K562 (cell line): ENCODE measurements around the gene TRPM8. TPM values are rescaled to one million over a fixed set of nuclear protein-coding genes. Genes with fewer than 3 reads are reported as not detected.

Source experiments
- ATAC-seq: fragments of 200-7000 bp; cut with Tn5 transposase; 3 replicates; pipeline ENCODE4 v1.9.1; 2020; ENCODE audit warnings: moderate library complexity
- BruUV-seq: library from RNA; stranded (reverse); fragments of 400-500 nt; replicated peaks from 2 replicates; lab custom pipeline; 2021; lab: Mats Ljungman, UMichigan
- CTCF ChIA-PET: fragments of 300-600 bp; formaldehyde crosslinking; extraction: SDS; loops from one replicate; lab custom pipeline; 2021; ENCODE audit warnings: low intra/inter-chr PET ratio; lab: Yijun Ruan, JAX
- POLR2A ChIA-PET: fragments of 300-600, 350-650 bp; sonication (Branson Sonifier 250); formaldehyde crosslinking; extraction: SDS; loops from one replicate; lab custom pipeline; 2021; ENCODE audit warnings: antibody characterized with exemption, inconsistent platforms; lab: Yijun Ruan, JAX
- DNase-seq, 4 experiments: peaks; one replicate each; pipeline versions ENCODE4 v3.0.0 to v3.0.0-alpha.2; 2011 to 2018; ENCODE audit warnings: low spot score in 3 of 4, mixed read lengths in 3 of 4; ENCODE audit errors: extremely low read depth in 1 of 4
- FAIRE-seq: peaks from 2 replicates; lab custom pipeline; 2011; peaks lifted over from hg19 to GRCh38; lab: Jason Lieb, UNC
- H2AFZ ChIP-seq: 2 replicates; pipeline ENCODE4 v1.6.0; 2011; ENCODE audit warnings: low read depth, low read length, control low read depth, inconsistent platforms
- H3K27ac ChIP-seq: fragments of 200-600 bp; 3 replicates; pipeline ENCODE4 v1.8.0; 2011; ENCODE audit warnings: low read depth, mild to moderate bottlenecking, control low read depth, inconsistent platforms, low read length, moderate library complexity, mixed read lengths; ENCODE audit errors: extremely low read depth
- H3K27me3 ChIP-seq, 2 experiments: fragments of 300-600 bp in 1 of 2; 2 replicates in 1 of 2; 3 replicates in 1 of 2; pipeline versions ENCODE4 v1.6.0 to v1.8.0; 2011; ENCODE audit warnings: inconsistent platforms in 2 of 2, low read length in 2 of 2, mild to moderate bottlenecking in 1 of 2, mixed read lengths in 1 of 2, moderate library complexity in 1 of 2; ENCODE audit not compliant: control insufficient read depth in 2 of 2, insufficient read depth in 2 of 2
- H3K36me3 ChIP-seq: fragments of 300-600 bp; 3 replicates; pipeline ENCODE4 v1.8.0; 2011; ENCODE audit warnings: mild to moderate bottlenecking, low read length, inconsistent platforms; ENCODE audit not compliant: control insufficient read depth, insufficient read depth
- H3K4me1 ChIP-seq, 2 experiments: fragments of 200-600 bp in 1 of 2; replicated peaks in 1 of 2; 2 replicates in 1 of 2; 3 replicates in 1 of 2; pipeline versions ENCODE4 v1.5.1 to v1.8.0; 2011; ENCODE audit warnings: inconsistent platforms in 2 of 2, low read length in 2 of 2, mild to moderate bottlenecking in 1 of 2, mixed read lengths in 1 of 2, moderate library complexity in 1 of 2; ENCODE audit not compliant: control insufficient read depth in 2 of 2, insufficient read depth in 2 of 2
- H3K4me2 ChIP-seq: 2 replicates; pipeline ENCODE4 v1.6.1; 2011; ENCODE audit warnings: low read length, control low read depth, inconsistent platforms, mixed read lengths; ENCODE audit not compliant: insufficient read depth
- H3K4me3 ChIP-seq: fragments of 200-600 bp; sonication (generic), shearing (Covaris generic); 2 replicates; pipeline ENCODE4 v1.5.1; 2016; ENCODE audit warnings: control low read depth, inconsistent platforms
- H3K79me2 ChIP-seq: fragments of 200-600 bp; 3 replicates; pipeline ENCODE4 v1.8.0; 2011; ENCODE audit warnings: low read length, inconsistent platforms; ENCODE audit not compliant: control insufficient read depth, insufficient read depth
- H3K9ac ChIP-seq, 2 experiments: 2 replicates each; pipeline versions ENCODE4 v1.6.0 to v1.6.1; 2011; ENCODE audit warnings: low read depth in 2 of 2, low read length in 2 of 2, control low read depth in 1 of 2, inconsistent platforms in 1 of 2, mild to moderate bottlenecking in 1 of 2, mixed read lengths in 1 of 2; ENCODE audit not compliant: insufficient read depth in 1 of 2
- H3K9me1 ChIP-seq: one replicate; pipeline ENCODE4 v1.6.0; 2011; ENCODE audit warnings: inconsistent platforms, mild to moderate bottlenecking, low read length, moderate library complexity; ENCODE audit not compliant: control insufficient read depth, insufficient read depth
- H3K9me3 ChIP-seq: replicated peaks from 2 replicates; pipeline ENCODE4 v1.5.1; 2011; ENCODE audit warnings: low read depth, low read length, inconsistent platforms; ENCODE audit not compliant: control insufficient read depth, insufficient read depth
- H4K20me1 ChIP-seq: replicated peaks from 2 replicates; pipeline ENCODE4 v1.6.1; 2011; ENCODE audit warnings: low read length, inconsistent platforms, mixed read lengths; ENCODE audit not compliant: control insufficient read depth, insufficient read depth
- CAMTA2 ChIP-seq: fragments of 250-450 bp; sonication (Bioruptor Pico); conservative IDR thresholded peaks from 2 replicates; pipeline ENCODE4 v1.5.1; 2022
- EZH2 ChIP-seq: IDR thresholded peaks from 2 replicates; pipeline ENCODE4 v1.6.1; 2012; ENCODE audit warnings: low read depth, mild to moderate bottlenecking, inconsistent platforms, low read length, borderline replicate concordance
- GATAD2B ChIP-seq: fragments of 450-650 bp; IDR thresholded peaks from 2 replicates; pipeline ENCODE4 v1.6.1; 2017; ENCODE audit warnings: mild to moderate bottlenecking, borderline replicate concordance
- HBP1 ChIP-seq: fragments of 450-650 bp; formaldehyde crosslinking; IDR thresholded peaks from 2 replicates; pipeline ENCODE4 v1.4.0; 2022; ENCODE audit warnings: missing genetic modification characterization
- HNRNPLL ChIP-seq: fragments of 200-400 bp; formaldehyde crosslinking; IDR thresholded peaks from 2 replicates; pipeline ENCODE4 v1.6.1; 2017; ENCODE audit warnings: low read length, low read depth, mild to moderate bottlenecking; ENCODE audit not compliant: poor library complexity, severe bottlenecking
- IRF9 ChIP-seq: fragments of 450-650 bp; IDR thresholded peaks from 2 replicates; pipeline ENCODE4 v1.6.1; 2016; ENCODE audit warnings: missing biosample characterization, missing genetic modification characterization
- MXI1 ChIP-seq: IDR thresholded peaks from 2 replicates; pipeline ENCODE4 v1.6.1; 2011; ENCODE audit warnings: low read depth, mild to moderate bottlenecking, improper control_type of control experiment, low read length
- RB1 ChIP-seq: fragments of 450-650 bp; IDR thresholded peaks from 2 replicates; pipeline ENCODE4 v1.6.1; 2017; ENCODE audit warnings: low read depth, mild to moderate bottlenecking
- RNF2 ChIP-seq: sonication (generic); IDR thresholded peaks from 2 replicates; pipeline ENCODE4 v1.6.1; 2016
- TCF7L2 ChIP-seq: fragments of 150-350 bp; IDR thresholded peaks from 2 replicates; pipeline ENCODE4 v1.6.1; 2016; ENCODE audit warnings: low read depth, mild to moderate bottlenecking, low read length, moderate library complexity
- TFAP4 ChIP-seq: sonication (generic); formaldehyde crosslinking; IDR thresholded peaks from 2 replicates; pipeline ENCODE4 v1.8.0; 2022; ENCODE audit warnings: missing genetic modification reagents, mild to moderate bottlenecking, moderate library complexity, borderline replicate concordance
- YY1 ChIP-seq, 3 experiments: IDR thresholded peaks; 2 replicates each; pipeline ENCODE4 v1.6.1; 2011; ENCODE audit warnings: low read length in 2 of 3, mild to moderate bottlenecking in 2 of 3, moderate library complexity in 2 of 3, borderline replicate concordance in 1 of 3, control low read depth in 1 of 3, low read depth in 1 of 3; ENCODE audit not compliant: insufficient read depth in 3 of 3, insufficient replicate concordance in 2 of 3, control insufficient read depth in 1 of 3, insufficient read length in 1 of 3; ENCODE audit errors: extremely low read depth in 1 of 3
- ZBTB7A ChIP-seq: IDR thresholded peaks from 2 replicates; pipeline ENCODE4 v1.6.1; 2011; ENCODE audit warnings: low read depth, mild to moderate bottlenecking, low read length, moderate library complexity, borderline replicate concordance; ENCODE audit not compliant: control insufficient read depth
- ZNF146 ChIP-seq: IDR thresholded peaks from one replicate; pipeline ENCODE4 v1.6.1; 2018; ENCODE audit warnings: missing compliant biosample characterization; ENCODE audit not compliant: unreplicated experiment
- ZNF165 ChIP-seq: fragments of 250-450 bp; sonication (Bioruptor Pico); IDR thresholded peaks from 2 replicates; pipeline ENCODE4 v1.4.0; 2020; ENCODE audit warnings: borderline replicate concordance
- ZNF507 ChIP-seq: conservative IDR thresholded peaks from 2 replicates; pipeline ENCODE4 v1.6.1; 2017; ENCODE audit warnings: missing genetic modification characterization, missing compliant biosample characterization
- ZNF717 ChIP-seq: fragments of 250-450 bp; sonication (Bioruptor Pico); IDR thresholded peaks from 2 replicates; pipeline ENCODE4 v1.5.0; 2021
- ZNF766 ChIP-seq: fragments of 200-800 bp; sonication (Bioruptor generic); conservative IDR thresholded peaks from 2 replicates; pipeline ENCODE4 v1.6.1; 2016; ENCODE audit warnings: missing genetic modification characterization, missing compliant biosample characterization
- WGBS: fragments of 100-300 bp; shearing (Covaris generic); methylation state at CpG from one replicate; pipeline ENCODE4 v1.1.6; 2016; ENCODE audit warnings: low coverage, mixed read lengths; ENCODE audit not compliant: insufficient coverage; ENCODE audit errors: missing lambda C conversion rate; 5-methylcytosine and 5-hydroxymethylcytosine counted together
- in situ Hi-C: fragments of 300-500 bp; cut with MboI; formaldehyde crosslinking; loops from 4 replicates; pipeline ENCODE4 v1.15.0; 2018; ENCODE audit warnings: inconsistent platforms, mixed read lengths
- intact Hi-C: fragments of 100-400 bp; cut with micrococcal nuclease; formaldehyde crosslinking; loops from 2 replicates; pipeline ENCODE4 v1.14.2; 2022
- polyA plus RNA-seq, 8 experiments: library from polyadenylated mRNA; depleted of rRNA in 4 of 8; stranded (reverse) in 5 of 8; unstranded in 3 of 8; fragments of >200 nt; fragmentation: Nextera tagmentation in 2 of 8; fragmentation: Illumina TruSeq in 1 of 8; extraction: Ambion mirVana in 2 of 8; extraction: Trizol in 1 of 8; gene quantifications; 2 replicates each; pipeline versions ENCODE4 v1.2.1 to v1.2.3, GENCODE V29; 2011 to 2014; ENCODE audit warnings: inconsistent platforms in 1 of 8, missing spikeins in 1 of 8
- total RNA-seq, 7 experiments: library from RNA; depleted of rRNA in 6 of 7; stranded (reverse); fragments of >200 nt in 6 of 7; fragmentation: Illumina TruSeq in 2 of 7; extraction: Trizol in 2 of 7; gene quantifications; 2 replicates each; pipeline versions ENCODE4 v1.2.1 to v1.2.3, GENCODE V29; 2011 to 2021; ENCODE audit warnings: low replicate concordance in 1 of 7

TRPM8 gene
- total and polyA plus RNA-seq, 9 of the 15 experiments (the other 6 are each of a cell fraction or from before 2014, with no cell fraction given) = not detected

- TF ChIP-seq ZNF766 (CRISPR knock-in tag) = no peak
Measured at GRCh38 chr2:234006501-234006900, 89.3 kb downstream of the TRPM8 start (continued).

GRCh38 chr2:234014427-234014826, 97.3 kb downstream of the TRPM8 start:
- 0% methylated on average over 1 of the region's 1 CpG for WGBS

More at GRCh38 chr2:234014427-234014826, 97.3 kb downstream of the TRPM8 start:
- Histone ChIP-seq H3K4me2 (no peak overlapping the region), H3K79me2 (no peaks in the 10 kb centered on the region), H3K9ac (no peak overlapping the region), H3K36me3 (no peaks in the 10 kb centered on the region), H2AFZ (no peak overlapping the region), H3K9me1 (no peaks in the 10 kb centered on the region), H4K20me1 (no peaks in the 10 kb centered on the region), H3K27me3 (no peaks in the 10 kb centered on the region), H3K4me3 (no peak overlapping the region), H3K9me3 (no peaks in the 10 kb centered on the region)
- CTCF ChIA-PET = no interaction called here
- ATAC-seq (no peak), DNase-seq (no peak), FAIRE-seq (no peak)
- in situ Hi-C loops = no loop called here
- intact Hi-C loops = no loop called here
- BruUV-seq = no TSS peak
- POLR2A ChIA-PET = no interaction called here
- TF ChIP-seq ZBTB7A = no peak
- no peak for TF ChIP-seq ZNF507 (tag)
- no peak for TF ChIP-seq GATAD2B
- TF ChIP-seq IRF9 (tag) = no peak
- TF ChIP-seq YY1 (IDR thresholded peaks at IDR 0.05; ENCODE audit: borderline replicate concordance in 1 of 3, control insufficient read depth in 1 of 3, extremely low read depth in 1 of 3, insufficient read depth in 3 of 3, insufficient read length in 1 of 3, insufficient replicate concordance in 2 of 3, low read depth in 1 of 3, low read length in 2 of 3) = no peak
- no peak for TF ChIP-seq HBP1 (CRISPR knock-in tag)
- no peak for TF ChIP-seq HNRNPLL
- TF ChIP-seq EZH2 = no peak
- TF ChIP-seq MXI1 = no peak
- TF ChIP-seq ZNF165 = no peak
- no peak for TF ChIP-seq CAMTA2
- no peak for TF ChIP-seq TCF7L2
- TF ChIP-seq ZNF717 (CRISPR knock-in tag) = no peak
- TF ChIP-seq TFAP4 (CRISPR knock-in tag) = no peak
- no peak for TF ChIP-seq RNF2
- no peak for TF ChIP-seq ZNF146 (CRISPR knock-in tag)
- no peak for TF ChIP-seq RB1
- TF ChIP-seq, all 486 proteins: peak for 0
- no peak overlapping the region for H3K27ac ChIP-seq
- no peaks in the 10 kb centered on the region for H3K4me1 ChIP-seq
